HEK293 (cell line): ENCODE results near the gene SYNGAP1.

Source experiments
- CTCF ChIA-PET: fragments of 350-600 bp; formaldehyde crosslinking; extraction: SDS; loops from one replicate; lab custom pipeline; 2021; ENCODE audit warnings: antibody characterized with exemption; lab: Yijun Ruan, JAX
- POLR2A ChIA-PET: fragments of 300-600 bp; formaldehyde crosslinking; extraction: SDS; loops from one replicate; lab custom pipeline; 2020; ENCODE audit warnings: antibody characterized with exemption, inconsistent platforms; lab: Yijun Ruan, JAX
- H3K27ac ChIP-seq: fragments of 200-500 bp; sonication (Bioruptor generic); 2 replicates; pipeline ENCODE4 v1.5.1; 2014; ENCODE audit warnings: low read depth, low read length, control low read depth, inconsistent platforms; ENCODE audit errors: extremely low read depth
- H3K36me3 ChIP-seq, 2 experiments: fragments of 200-500 bp in 1 of 2; sonication (Bioruptor generic) in 1 of 2; 1 replicate in 1 of 2; 2 replicates in 1 of 2; pipeline ENCODE4 v1.5.1; 2014 to 2017; ENCODE audit warnings: inconsistent platforms in 2 of 2, low read length in 2 of 2; ENCODE audit not compliant: control insufficient read depth in 2 of 2, insufficient read depth in 1 of 2
- H3K4me1 ChIP-seq: fragments of 200-500 bp; sonication (Bioruptor generic); 2 replicates; pipeline ENCODE4 v1.5.1; 2014; ENCODE audit warnings: mild to moderate bottlenecking, low read length, inconsistent platforms; ENCODE audit not compliant: control insufficient read depth, insufficient read depth
- H3K4me3 ChIP-seq: 2 replicates; pipeline ENCODE4 v1.5.1; 2011; ENCODE audit warnings: low read depth, mild to moderate bottlenecking, control low read depth, low read length, moderate library complexity
- H3K9me3 ChIP-seq: fragments of 200-500 bp; sonication (Bioruptor generic); 2 replicates; pipeline ENCODE4 v1.5.1; 2014; ENCODE audit warnings: low read depth, low read length, inconsistent platforms; ENCODE audit not compliant: control insufficient read depth, insufficient read depth
- INSM2 ChIP-seq: fragments of 450-650 bp; formaldehyde crosslinking; IDR thresholded peaks from 2 replicates; pipeline ENCODE4 v1.5.1; 2016; ENCODE audit warnings: missing biosample characterization, missing genetic modification characterization
- KLF1 ChIP-seq: fragments of 450-650 bp; formaldehyde crosslinking; IDR thresholded peaks from 2 replicates; pipeline ENCODE4 v1.5.1; 2016; ENCODE audit warnings: missing biosample characterization, missing genetic modification characterization
- KLF16 ChIP-seq: fragments of 450-650 bp; formaldehyde crosslinking; IDR thresholded peaks from 2 replicates; pipeline ENCODE4 v1.5.1; 2017; ENCODE audit warnings: missing biosample characterization, missing genetic modification characterization
- MZF1 ChIP-seq: fragments of 450-650 bp; formaldehyde crosslinking; IDR thresholded peaks from 2 replicates; pipeline ENCODE4 v1.5.1; 2017; ENCODE audit warnings: missing biosample characterization, missing genetic modification characterization, borderline replicate concordance
- PATZ1 ChIP-seq: fragments of 450-650 bp; formaldehyde crosslinking; IDR thresholded peaks from 2 replicates; pipeline ENCODE4 v1.5.1; 2016; ENCODE audit warnings: missing biosample characterization, missing genetic modification characterization
- ZBTB20 ChIP-seq: fragments of 450-650 bp; formaldehyde crosslinking; IDR thresholded peaks from 2 replicates; pipeline ENCODE4 v1.5.1; 2016; ENCODE audit warnings: missing biosample characterization, missing genetic modification characterization
- ZNF184 ChIP-seq: fragments of 450-650 bp; IDR thresholded peaks from 2 replicates; pipeline ENCODE4 v1.5.1; 2018; ENCODE audit warnings: missing biosample characterization, mild to moderate bottlenecking, missing genetic modification characterization
- ZNF19 ChIP-seq: fragments of 450-650 bp; formaldehyde crosslinking; IDR thresholded peaks from 2 replicates; pipeline ENCODE4; 2016; ENCODE audit warnings: missing biosample characterization, missing genetic modification characterization, low read depth
- ZNF311 ChIP-seq: fragments of 450-650 bp; formaldehyde crosslinking; IDR thresholded peaks from 2 replicates; pipeline ENCODE4 v1.5.1; 2017; ENCODE audit warnings: missing biosample characterization, missing genetic modification characterization, borderline replicate concordance
- ZNF341 ChIP-seq: fragments of 450-650 bp; formaldehyde crosslinking; IDR thresholded peaks from 2 replicates; pipeline ENCODE4; 2016; ENCODE audit warnings: low read depth, missing biosample characterization, missing genetic modification characterization
- ZNF366 ChIP-seq: fragments of 450-650 bp; formaldehyde crosslinking; conservative IDR thresholded peaks from 2 replicates; pipeline ENCODE4 v1.5.1; 2016; ENCODE audit warnings: missing biosample characterization, missing genetic modification characterization
- ZNF416 ChIP-seq: fragments of 450-650 bp; formaldehyde crosslinking; IDR thresholded peaks from 2 replicates; pipeline ENCODE4 v1.5.1; 2016; ENCODE audit warnings: missing biosample characterization, missing genetic modification characterization
- ZNF423 ChIP-seq: fragments of 450-650 bp; formaldehyde crosslinking; IDR thresholded peaks from 2 replicates; pipeline ENCODE4 v1.5.1; 2016; ENCODE audit warnings: missing biosample characterization, missing genetic modification characterization
- ZNF426 ChIP-seq: fragments of 450-650 bp; formaldehyde crosslinking; IDR thresholded peaks from 2 replicates; pipeline ENCODE4 v1.5.1; 2017; ENCODE audit warnings: missing biosample characterization, missing genetic modification characterization, mild to moderate bottlenecking, inconsistent platforms, moderate library complexity
- ZNF510 ChIP-seq: fragments of 450-650 bp; formaldehyde crosslinking; IDR thresholded peaks from 2 replicates; pipeline ENCODE4 v1.5.1; 2018; ENCODE audit warnings: mild to moderate bottlenecking, missing genetic modification characterization, missing biosample characterization; ENCODE audit not compliant: insufficient replicate concordance
- ZNF548 ChIP-seq: fragments of 450-650 bp; formaldehyde crosslinking; IDR thresholded peaks from 2 replicates; pipeline ENCODE4 v1.5.1; 2016; ENCODE audit warnings: missing biosample characterization, missing genetic modification characterization
- ZNF560 ChIP-seq: fragments of 450-650 bp; formaldehyde crosslinking; IDR thresholded peaks from 2 replicates; pipeline ENCODE4 v1.5.1; 2017; ENCODE audit warnings: missing biosample characterization, missing genetic modification characterization, borderline replicate concordance
- ZNF610 ChIP-seq: fragments of 450-650 bp; formaldehyde crosslinking; IDR thresholded peaks from 2 replicates; pipeline ENCODE4 v1.5.1; 2016; ENCODE audit warnings: missing biosample characterization, missing genetic modification characterization, borderline replicate concordance
- ZNF621 ChIP-seq: fragments of 450-650 bp; formaldehyde crosslinking; IDR thresholded peaks from 2 replicates; pipeline ENCODE4 v1.5.1; 2017; ENCODE audit warnings: missing biosample characterization, missing genetic modification characterization
- ZNF626 ChIP-seq: fragments of 450-650 bp; sonication (Bioruptor Pico); formaldehyde crosslinking; IDR thresholded peaks from 2 replicates; pipeline ENCODE4 v1.5.1; 2018; ENCODE audit warnings: missing biosample characterization, missing genetic modification characterization, inconsistent platforms
- ZNF768 ChIP-seq: fragments of 450-650 bp; formaldehyde crosslinking; IDR thresholded peaks from 2 replicates; pipeline ENCODE4 v1.5.1; 2018; ENCODE audit warnings: missing biosample characterization, mild to moderate bottlenecking, missing genetic modification characterization
- ZNF791 ChIP-seq: fragments of 450-650 bp; formaldehyde crosslinking; IDR thresholded peaks from 2 replicates; pipeline ENCODE4 v1.5.1; 2016; ENCODE audit warnings: missing biosample characterization, missing genetic modification characterization
- TF ChIP-seq, protein P1 (sequence below): fragments of 450-650 bp; formaldehyde crosslinking; IDR thresholded peaks from 2 replicates; pipeline ENCODE4 v1.5.1; 2016; ENCODE audit warnings: missing biosample characterization, missing genetic modification characterization, borderline replicate concordance
- TF ChIP-seq, protein P2 (sequence below): fragments of 450-650 bp; formaldehyde crosslinking; IDR thresholded peaks from 2 replicates; pipeline ENCODE4 v1.5.1; 2017; ENCODE audit warnings: missing biosample characterization, mild to moderate bottlenecking, missing genetic modification characterization, moderate library complexity
- TF ChIP-seq, protein P3 (sequence below): fragments of 450-650 bp; formaldehyde crosslinking; IDR thresholded peaks from 2 replicates; pipeline ENCODE4 v1.5.1; 2016; ENCODE audit warnings: missing biosample characterization, missing genetic modification characterization

The SYNGAP1 gene

GRCh38 chr6:33391278-33391921 lies 28.5 kb upstream of the SYNGAP1 start, which contains the start of gene KIFC1:
TSS of gene KIFC1 (plus strand) at chr6:33391823. CDS start at chr6:33391986, 163 bp downstream.
- peaks cover 3 to 15% of the 10 kb centered on the region in 2 experiments; a peak in 2 of 3 replicates for H3K36me3 ChIP-seq
- CTCF ChIA-PET: interaction anchor here (0.5 to 1.6 kb wide), 41 partner anchors 9 to 243 kb away, joined by 3 to 21 read pairs (median 5); partner anchors contain the start of genes B3GALT4, RPS18, VPS52 and ZBTB22
- H3K27ac ChIP-seq: peak within 1 kb of the TSS; percentile 80
- H3K4me1 ChIP-seq: peaks cover 10% of the 10 kb centered on the region
- peak within 1 kb of the TSS; percentile 82 for H3K4me3 ChIP-seq
- no peaks in the 10 kb centered on the region for H3K9me3 ChIP-seq
- POLR2A ChIA-PET: interaction anchor here (1.0 to 1.4 kb wide), 2 partner anchors 74 to 114 kb away, joined by 4 read pairs; partner anchors contain the start of genes B3GALT4 and ZBTB22
- no peak for TF ChIP-seq ZNF791 (tag by site-specific recombination)
- TF ChIP-seq ZNF366 (tag by site-specific recombination): peak; percentile 21
- TF ChIP-seq KLF16 (tag by site-specific recombination): no peak
- TF ChIP-seq, protein P1, sequence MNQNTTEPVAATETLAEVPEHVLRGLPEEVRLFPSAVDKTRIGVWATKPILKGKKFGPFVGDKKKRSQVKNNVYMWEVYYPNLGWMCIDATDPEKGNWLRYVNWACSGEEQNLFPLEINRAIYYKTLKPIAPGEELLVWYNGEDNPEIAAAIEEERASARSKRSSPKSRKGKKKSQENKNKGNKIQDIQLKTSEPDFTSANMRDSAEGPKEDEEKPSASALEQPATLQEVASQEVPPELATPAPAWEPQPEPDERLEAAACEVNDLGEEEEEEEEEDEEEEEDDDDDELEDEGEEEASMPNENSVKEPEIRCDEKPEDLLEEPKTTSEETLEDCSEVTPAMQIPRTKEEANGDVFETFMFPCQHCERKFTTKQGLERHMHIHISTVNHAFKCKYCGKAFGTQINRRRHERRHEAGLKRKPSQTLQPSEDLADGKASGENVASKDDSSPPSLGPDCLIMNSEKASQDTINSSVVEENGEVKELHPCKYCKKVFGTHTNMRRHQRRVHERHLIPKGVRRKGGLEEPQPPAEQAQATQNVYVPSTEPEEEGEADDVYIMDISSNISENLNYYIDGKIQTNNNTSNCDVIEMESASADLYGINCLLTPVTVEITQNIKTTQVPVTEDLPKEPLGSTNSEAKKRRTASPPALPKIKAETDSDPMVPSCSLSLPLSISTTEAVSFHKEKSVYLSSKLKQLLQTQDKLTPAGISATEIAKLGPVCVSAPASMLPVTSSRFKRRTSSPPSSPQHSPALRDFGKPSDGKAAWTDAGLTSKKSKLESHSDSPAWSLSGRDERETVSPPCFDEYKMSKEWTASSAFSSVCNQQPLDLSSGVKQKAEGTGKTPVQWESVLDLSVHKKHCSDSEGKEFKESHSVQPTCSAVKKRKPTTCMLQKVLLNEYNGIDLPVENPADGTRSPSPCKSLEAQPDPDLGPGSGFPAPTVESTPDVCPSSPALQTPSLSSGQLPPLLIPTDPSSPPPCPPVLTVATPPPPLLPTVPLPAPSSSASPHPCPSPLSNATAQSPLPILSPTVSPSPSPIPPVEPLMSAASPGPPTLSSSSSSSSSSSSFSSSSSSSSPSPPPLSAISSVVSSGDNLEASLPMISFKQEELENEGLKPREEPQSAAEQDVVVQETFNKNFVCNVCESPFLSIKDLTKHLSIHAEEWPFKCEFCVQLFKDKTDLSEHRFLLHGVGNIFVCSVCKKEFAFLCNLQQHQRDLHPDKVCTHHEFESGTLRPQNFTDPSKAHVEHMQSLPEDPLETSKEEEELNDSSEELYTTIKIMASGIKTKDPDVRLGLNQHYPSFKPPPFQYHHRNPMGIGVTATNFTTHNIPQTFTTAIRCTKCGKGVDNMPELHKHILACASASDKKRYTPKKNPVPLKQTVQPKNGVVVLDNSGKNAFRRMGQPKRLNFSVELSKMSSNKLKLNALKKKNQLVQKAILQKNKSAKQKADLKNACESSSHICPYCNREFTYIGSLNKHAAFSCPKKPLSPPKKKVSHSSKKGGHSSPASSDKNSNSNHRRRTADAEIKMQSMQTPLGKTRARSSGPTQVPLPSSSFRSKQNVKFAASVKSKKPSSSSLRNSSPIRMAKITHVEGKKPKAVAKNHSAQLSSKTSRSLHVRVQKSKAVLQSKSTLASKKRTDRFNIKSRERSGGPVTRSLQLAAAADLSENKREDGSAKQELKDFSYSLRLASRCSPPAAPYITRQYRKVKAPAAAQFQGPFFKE (tag by site-specific recombination): no peak
- TF ChIP-seq KLF1 (tag by site-specific recombination): peak; percentile 85
- no peak for TF ChIP-seq ZNF426 (tag by site-specific recombination)
- TF ChIP-seq ZBTB20 (tag by site-specific recombination): no peak; the same call in 1 of the 2 replicates
- TF ChIP-seq ZNF510 (tag by site-specific recombination): no peak
- no peak for TF ChIP-seq ZNF560 (tag by site-specific recombination)
- TF ChIP-seq ZNF416 (tag by site-specific recombination): no peak
- no peak for TF ChIP-seq ZNF548 (tag by site-specific recombination)
- no peak for TF ChIP-seq INSM2 (tag by site-specific recombination)
- TF ChIP-seq MZF1 (tag by site-specific recombination): no peak
- TF ChIP-seq ZNF610: peak; percentile 62; the same call in 1 of the 2 replicates
- TF ChIP-seq ZNF768 (tag by site-specific recombination): no peak
- TF ChIP-seq ZNF621 (tag by site-specific recombination): no peak
- peak; percentile 76 for TF ChIP-seq ZNF341
- TF ChIP-seq ZNF184: no peak; the same call in 1 of the 2 replicates
- no peak for TF ChIP-seq ZNF19
- TF ChIP-seq, protein P2, sequence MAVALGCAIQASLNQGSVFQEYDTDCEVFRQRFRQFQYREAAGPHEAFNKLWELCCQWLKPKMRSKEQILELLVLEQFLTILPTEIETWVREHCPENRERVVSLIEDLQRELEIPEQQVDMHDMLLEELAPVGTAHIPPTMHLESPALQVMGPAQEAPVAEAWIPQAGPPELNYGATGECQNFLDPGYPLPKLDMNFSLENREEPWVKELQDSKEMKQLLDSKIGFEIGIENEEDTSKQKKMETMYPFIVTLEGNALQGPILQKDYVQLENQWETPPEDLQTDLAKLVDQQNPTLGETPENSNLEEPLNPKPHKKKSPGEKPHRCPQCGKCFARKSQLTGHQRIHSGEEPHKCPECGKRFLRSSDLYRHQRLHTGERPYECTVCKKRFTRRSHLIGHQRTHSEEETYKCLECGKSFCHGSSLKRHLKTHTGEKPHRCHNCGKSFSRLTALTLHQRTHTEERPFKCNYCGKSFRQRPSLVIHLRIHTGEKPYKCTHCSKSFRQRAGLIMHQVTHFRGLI (tag by site-specific recombination): no peak
- no peak for TF ChIP-seq ZNF311 (tag by site-specific recombination)
- TF ChIP-seq PATZ1 (tag by site-specific recombination): peak; percentile 59; the same call in 1 of the 2 replicates
- TF ChIP-seq, protein P3, sequence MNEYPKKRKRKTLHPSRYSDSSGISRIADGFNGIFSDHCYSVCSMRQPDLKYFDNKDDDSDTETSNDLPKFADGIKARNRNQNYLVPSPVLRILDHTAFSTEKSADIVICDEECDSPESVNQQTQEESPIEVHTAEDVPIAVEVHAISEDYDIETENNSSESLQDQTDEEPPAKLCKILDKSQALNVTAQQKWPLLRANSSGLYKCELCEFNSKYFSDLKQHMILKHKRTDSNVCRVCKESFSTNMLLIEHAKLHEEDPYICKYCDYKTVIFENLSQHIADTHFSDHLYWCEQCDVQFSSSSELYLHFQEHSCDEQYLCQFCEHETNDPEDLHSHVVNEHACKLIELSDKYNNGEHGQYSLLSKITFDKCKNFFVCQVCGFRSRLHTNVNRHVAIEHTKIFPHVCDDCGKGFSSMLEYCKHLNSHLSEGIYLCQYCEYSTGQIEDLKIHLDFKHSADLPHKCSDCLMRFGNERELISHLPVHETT (tag by site-specific recombination): no peak; the same call in 1 of the 2 replicates
- TF ChIP-seq ZNF423 (tag by site-specific recombination): no peak
- no peak for TF ChIP-seq ZNF626 (tag by site-specific recombination)
